GM18867 (cell line): ENCODE results near the gene CUX1.
"Not testable (repeated sequence)": the region's sequence is repeated elsewhere in the genome, so short reads cannot be mapped to it uniquely, and the experiment has no call there.

Experiments
- ATAC-seq: cut with Tn5 transposase; IDR thresholded peaks from one replicate; pipeline ENCODE4 v1.9.1; 2021; ENCODE audit warnings: mild to moderate bottlenecking, moderate library complexity; ENCODE audit not compliant: unreplicated experiment

The CUX1 gene

DNA sequence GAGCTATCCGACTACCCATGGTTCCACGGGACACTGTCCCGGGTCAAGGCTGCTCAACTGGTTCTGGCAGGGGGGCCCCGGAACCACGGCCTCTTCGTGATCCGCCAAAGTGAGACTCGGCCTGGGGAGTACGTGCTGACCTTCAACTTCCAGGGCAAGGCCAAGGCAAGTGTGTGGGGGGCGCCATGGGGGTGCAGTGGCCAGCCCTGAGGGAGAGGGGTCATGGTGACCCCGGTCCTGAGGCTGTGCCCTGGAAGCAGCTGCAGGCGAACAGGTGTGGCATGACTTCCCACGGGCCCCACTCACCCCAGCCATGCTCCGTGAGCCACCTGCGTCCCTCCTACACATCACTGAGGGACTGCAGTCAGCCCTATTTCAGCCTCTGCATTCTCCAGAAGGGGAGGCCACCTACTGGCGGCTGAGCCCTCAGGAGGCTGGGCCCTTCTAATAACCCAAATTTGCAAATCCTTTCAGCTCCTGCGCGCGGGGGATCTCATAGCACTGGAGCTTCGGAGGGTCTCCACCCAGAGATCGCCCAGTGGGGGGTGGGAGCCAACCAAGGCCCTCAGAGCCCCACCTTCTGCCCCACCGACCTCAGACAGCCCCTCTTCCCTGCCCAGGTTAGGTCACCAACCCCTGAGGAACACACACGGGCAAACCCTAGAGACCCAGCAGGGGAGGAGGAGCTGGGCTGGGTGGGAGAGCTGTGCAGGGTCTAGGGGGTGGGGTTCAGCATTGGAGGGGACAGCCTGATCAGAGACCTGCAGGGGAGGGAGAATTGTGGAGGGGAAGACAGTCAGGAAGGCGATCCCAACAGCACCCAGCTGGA lies 500.0 kb downstream of the CUX1 start:
- ATAC-seq = no peak

DNA sequence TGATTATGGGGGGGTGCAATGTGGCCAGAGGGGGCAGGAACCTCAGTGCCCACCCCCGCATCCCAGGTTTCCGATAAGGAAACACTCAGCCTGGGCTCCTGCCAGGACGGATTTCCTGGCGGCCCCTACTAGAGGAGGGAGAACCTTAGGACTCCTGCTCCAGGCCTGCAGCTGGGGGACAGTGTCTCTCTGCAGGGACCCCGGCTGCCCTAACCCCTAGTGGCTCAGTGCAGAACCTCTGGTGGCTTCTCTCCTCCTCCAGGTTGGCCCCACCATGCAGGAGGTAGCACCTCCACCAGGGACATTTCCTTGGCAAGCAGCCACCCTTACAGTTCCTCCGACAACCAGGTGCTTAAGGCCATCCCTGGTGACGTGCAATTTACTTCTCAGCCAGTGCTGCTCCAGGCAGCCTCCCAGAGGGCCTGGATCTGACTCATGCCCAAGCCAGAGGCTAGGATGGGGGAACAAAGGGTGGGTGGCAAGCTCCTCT lies 501.1 kb downstream of the CUX1 start:
- ATAC-seq = no peak

DNA sequence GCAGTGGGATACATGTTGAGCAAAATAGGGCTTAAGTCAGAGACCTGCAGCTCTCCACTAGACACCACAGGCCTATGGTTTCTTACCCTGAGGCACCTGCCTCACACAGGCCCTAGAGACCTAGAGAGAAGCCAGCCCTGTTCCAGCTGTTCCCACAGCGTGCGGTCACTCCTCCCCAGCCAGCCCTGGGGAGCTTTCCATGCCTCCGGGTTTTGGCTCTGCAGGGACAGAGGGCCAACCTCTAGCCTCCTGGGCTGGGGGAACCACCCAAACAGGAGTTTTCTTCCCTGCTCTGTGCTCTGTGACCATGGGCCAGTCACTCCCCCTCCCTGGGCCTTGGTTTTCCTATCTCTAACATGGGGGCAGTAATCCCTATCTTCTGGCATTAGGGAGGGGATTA lies 502.2 kb downstream of the CUX1 start:
- ATAC-seq = no peak

DNA sequence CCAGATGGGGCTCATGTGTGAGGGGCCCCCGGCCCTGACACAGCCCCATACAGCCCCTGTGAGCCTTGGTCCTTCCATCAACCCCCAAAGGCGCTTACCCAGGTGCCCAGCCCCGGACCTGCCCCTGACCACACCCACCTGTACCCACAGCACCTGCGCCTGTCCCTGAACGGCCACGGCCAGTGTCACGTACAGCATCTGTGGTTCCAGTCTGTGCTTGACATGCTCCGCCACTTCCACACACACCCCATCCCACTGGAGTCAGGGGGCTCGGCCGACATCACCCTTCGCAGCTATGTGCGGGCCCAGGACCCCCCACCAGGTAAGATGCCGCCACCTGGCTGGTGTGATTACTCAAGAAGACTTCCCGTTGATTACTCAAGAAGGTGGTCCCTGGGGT lies 502.8 kb downstream of the CUX1 start:
- no peak for ATAC-seq

GRCh38 chr7:102320601-102321350 lies 503.4 kb downstream of the CUX1 start:
- ATAC-seq = no peak

- ATAC-seq = no peak
Measured at GRCh38 chr7:102321351-102322201, 504.1 kb downstream of the CUX1 start.

DNA sequence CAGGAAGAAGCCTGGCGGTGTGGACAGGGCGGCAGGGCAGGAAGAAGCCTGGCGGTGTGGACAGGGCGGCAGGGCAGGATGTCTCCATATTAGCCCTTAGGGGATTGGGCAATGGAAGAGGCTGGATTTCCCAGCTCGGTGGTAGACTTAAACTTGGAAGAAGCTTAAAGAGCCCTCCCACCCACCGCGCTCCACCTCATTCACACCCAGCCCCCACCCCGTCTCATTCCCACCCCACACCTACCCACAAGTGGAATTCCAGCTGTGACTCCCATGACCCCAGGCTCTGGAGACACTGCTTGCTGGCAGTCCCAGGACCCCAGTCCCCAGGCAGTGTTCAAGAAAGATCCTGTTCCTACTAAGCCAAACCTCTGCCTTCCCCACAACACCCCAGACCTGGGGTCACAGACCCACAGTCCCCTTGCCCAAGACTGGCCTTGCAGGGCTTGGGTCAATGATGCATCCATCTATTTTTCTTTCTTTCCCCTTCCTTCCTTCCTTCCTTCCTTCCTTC lies 504.8 kb downstream of the CUX1 start:
- ATAC-seq = no peak

DNA sequence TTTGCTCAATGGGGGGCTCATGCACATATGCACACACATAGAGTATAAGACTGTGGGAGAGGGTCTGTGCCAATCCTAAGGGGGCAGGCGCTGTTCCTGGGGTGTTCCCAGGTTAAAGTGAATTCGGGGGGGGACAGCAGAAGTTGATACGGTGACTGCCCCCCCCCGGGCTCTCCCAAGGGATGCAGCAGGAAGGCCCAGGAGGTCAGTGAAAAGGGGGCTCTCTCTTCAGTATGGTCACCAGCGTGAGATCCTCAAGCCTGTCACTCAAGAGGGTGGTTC lies 506.4 kb downstream of the CUX1 start:
- no peak for ATAC-seq

DNA sequence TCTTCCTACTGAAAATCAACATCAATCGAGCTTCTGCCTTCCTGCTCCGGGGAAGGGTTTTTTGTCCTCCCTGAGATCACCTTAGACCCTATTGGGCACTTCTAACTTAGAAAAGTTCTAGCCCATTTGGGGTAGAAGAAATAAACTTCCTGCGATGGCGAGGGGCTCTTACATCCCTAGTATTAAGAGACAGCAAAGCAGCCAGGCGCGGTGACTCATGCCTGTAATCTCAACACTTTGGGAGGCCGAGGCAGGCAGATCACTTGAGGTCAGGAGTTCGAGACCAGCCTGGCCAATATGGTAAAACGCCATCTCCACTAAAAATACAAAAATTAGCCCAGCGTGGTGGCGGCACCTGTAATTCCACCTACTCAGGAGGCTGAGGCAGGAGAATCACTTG lies 507.7 kb downstream of the CUX1 start:
- ATAC-seq = not testable (repeated sequence)

GRCh38 chr7:102326157-102326889 lies 508.9 kb downstream of the CUX1 start:
- no peak for ATAC-seq

- not testable (repeated sequence) for ATAC-seq
Measured at GRCh38 chr7:102327183-102327582, 509.8 kb downstream of the CUX1 start.

DNA sequence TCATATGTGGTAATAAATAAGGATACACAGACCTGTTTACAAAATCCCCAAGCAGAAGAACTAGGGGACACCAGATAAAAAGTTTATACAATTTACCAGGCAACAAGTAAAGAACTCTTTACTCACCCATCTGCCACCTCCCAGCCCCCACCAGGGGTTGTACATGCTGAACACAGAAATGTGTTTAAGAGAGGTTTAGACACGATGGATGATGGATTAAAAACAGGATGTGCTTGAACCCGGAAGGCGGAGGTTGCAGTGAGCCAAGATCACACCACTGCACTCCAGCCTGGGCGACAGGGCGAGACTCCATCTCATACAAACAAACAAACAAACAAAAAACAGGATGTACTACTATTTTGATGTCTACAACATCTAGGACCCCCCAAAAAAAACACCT lies 511.4 kb downstream of the CUX1 start:
- ATAC-seq = not testable (repeated sequence)

DNA sequence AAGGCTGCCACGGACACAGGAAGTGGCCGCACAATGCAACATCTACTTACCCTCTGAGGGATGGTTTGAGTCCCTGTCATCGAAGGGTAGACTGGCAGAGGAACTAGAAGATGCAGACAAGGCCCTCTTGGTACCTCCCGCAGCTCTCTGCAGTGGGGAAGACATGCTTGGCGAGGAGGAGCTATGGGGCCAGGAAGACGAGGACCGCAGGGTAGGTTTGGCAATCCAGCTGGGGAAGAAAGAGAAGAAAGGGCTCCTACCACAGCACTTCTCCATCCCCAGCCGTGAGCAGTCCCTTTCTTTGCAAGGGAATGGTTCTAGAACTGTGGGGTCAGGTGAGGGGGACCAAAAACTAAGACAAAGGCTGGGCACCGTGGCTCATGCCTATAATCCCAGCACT lies 511.9 kb downstream of the CUX1 start:
- ATAC-seq = not testable (repeated sequence)

- not testable (repeated sequence) for ATAC-seq
Measured at GRCh38 chr7:102330666-102331460, 513.4 kb downstream of the CUX1 start.
